Measurements from ENCODE around the gene LAMA2.

Gene LAMA2

DNA sequence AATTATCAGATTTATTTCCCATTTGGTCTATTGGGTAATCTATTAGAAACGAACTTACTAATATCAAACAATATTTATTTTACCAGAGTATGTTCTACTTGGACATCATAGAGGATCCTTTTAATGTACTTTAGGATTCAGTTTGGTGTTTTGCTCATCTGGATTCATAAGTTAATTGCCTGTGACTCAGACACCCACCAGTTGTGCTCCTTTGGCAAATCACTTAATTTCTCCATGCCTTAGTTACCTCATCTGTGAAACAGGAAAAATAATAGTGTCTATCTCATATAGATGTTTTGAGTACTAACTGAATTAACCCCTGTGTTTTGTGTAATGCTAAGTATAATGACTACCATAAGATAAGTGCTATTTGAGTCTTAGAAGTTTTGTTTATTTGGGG lies 292.1 kb downstream of the LAMA2 start:
- Histone ChIP-seq H3K27me3 (ENCODE audit: insufficient read depth, low read length, poor library complexity, severe bottlenecking) (no peaks in the 10 kb centered on the region), H3K4me1 (ENCODE audit: insufficient read depth, low read length, poor library complexity, severe bottlenecking) (no peaks in the 10 kb centered on the region)

DNA sequence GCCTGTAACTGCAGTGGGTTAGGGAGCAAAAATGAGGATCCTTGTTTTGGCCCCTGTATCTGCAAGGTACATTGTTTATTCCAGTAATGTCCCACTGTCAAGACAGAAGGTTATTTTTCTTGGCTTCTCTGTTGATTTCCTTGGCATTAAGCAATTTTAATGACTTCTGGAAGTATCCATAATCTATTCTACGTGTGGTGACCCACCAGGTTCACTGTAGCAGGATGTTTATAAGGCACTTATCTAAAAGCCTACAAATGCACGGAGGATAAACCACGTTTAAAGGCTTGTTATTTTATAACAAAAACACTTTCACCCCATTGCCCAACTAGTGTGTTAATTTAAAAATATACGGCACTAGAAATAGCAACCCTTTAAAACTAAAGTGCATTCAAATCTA lies 294.9 kb downstream of the LAMA2 start:
- no peak for TF ChIP-seq EZH2phosphoT487 (IDR thresholded peaks at IDR 0.05; ENCODE audit: borderline replicate concordance)
- TF ChIP-seq, protein P1, sequence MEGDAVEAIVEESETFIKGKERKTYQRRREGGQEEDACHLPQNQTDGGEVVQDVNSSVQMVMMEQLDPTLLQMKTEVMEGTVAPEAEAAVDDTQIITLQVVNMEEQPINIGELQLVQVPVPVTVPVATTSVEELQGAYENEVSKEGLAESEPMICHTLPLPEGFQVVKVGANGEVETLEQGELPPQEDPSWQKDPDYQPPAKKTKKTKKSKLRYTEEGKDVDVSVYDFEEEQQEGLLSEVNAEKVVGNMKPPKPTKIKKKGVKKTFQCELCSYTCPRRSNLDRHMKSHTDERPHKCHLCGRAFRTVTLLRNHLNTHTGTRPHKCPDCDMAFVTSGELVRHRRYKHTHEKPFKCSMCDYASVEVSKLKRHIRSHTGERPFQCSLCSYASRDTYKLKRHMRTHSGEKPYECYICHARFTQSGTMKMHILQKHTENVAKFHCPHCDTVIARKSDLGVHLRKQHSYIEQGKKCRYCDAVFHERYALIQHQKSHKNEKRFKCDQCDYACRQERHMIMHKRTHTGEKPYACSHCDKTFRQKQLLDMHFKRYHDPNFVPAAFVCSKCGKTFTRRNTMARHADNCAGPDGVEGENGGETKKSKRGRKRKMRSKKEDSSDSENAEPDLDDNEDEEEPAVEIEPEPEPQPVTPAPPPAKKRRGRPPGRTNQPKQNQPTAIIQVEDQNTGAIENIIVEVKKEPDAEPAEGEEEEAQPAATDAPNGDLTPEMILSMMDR (conservative IDR thresholded peaks at IDR 0.05; ENCODE audit: low read length): no peak
- Histone ChIP-seq H3K79me2 (ENCODE audit: insufficient read depth, low read length) (no peaks in the 10 kb centered on the region), H3K4me2 (ENCODE audit: low read depth, low read length, poor library complexity, severe bottlenecking) (no peak overlapping the region), H3K9me2 (replicated peaks; ENCODE audit: low read depth, low read length) (no peaks in the 10 kb centered on the region), H3K4me3 (ENCODE audit: low read length, poor library complexity, severe bottlenecking) (no peak overlapping the region), H2AFZ (ENCODE audit: low read length) (no peak overlapping the region), H4K20me1 (ENCODE audit: insufficient read depth, low read length, poor library complexity, severe bottlenecking) (no peaks in the 10 kb centered on the region), H3K9ac (ENCODE audit: low read depth, low read length, poor library complexity, severe bottlenecking) (no peak overlapping the region), H3K4me1 (ENCODE audit: insufficient read depth, low read length, poor library complexity, severe bottlenecking) (no peaks in the 10 kb centered on the region), H3K27me3 (ENCODE audit: insufficient read depth, low read length, poor library complexity, severe bottlenecking) (no peaks in the 10 kb centered on the region), H3K36me3 (ENCODE audit: insufficient read depth, low read length) (no peaks in the 10 kb centered on the region), H3K9me3 (ENCODE audit: insufficient read depth, low read depth, low read length) (no peaks in the 10 kb centered on the region), H3F3A (ENCODE audit: low read depth) (no peaks in the 10 kb centered on the region)

More for the DNA sequence above, 292.1 kb downstream of the LAMA2 start:
- H2AFZ ChIP-seq (ENCODE audit: low read length): no peak overlapping the region
- no peaks in the 10 kb centered on the region for H3K9me3 ChIP-seq (ENCODE audit: insufficient read depth, low read depth, low read length)
- TF ChIP-seq EZH2phosphoT487 (IDR thresholded peaks at IDR 0.05; ENCODE audit: borderline replicate concordance): no peak
- TF ChIP-seq, protein P1 (conservative IDR thresholded peaks at IDR 0.05; ENCODE audit: low read length): no peak
- H4K20me1 ChIP-seq (ENCODE audit: insufficient read depth, low read length, poor library complexity, severe bottlenecking): no peaks in the 10 kb centered on the region
- H3F3A ChIP-seq (ENCODE audit: low read depth): no peaks in the 10 kb centered on the region
- no peaks in the 10 kb centered on the region for H3K79me2 ChIP-seq (ENCODE audit: insufficient read depth, low read length)
- no peak overlapping the region for H3K9ac ChIP-seq (ENCODE audit: low read depth, low read length, poor library complexity, severe bottlenecking)
- H3K4me2 ChIP-seq (ENCODE audit: low read depth, low read length, poor library complexity, severe bottlenecking): no peak overlapping the region
- H3K36me3 ChIP-seq (ENCODE audit: insufficient read depth, low read length): no peaks in the 10 kb centered on the region
- no peak overlapping the region for H3K4me3 ChIP-seq (ENCODE audit: low read length, poor library complexity, severe bottlenecking)
- H3K9me2 ChIP-seq (replicated peaks; ENCODE audit: low read depth, low read length): no peaks in the 10 kb centered on the region

DNA sequence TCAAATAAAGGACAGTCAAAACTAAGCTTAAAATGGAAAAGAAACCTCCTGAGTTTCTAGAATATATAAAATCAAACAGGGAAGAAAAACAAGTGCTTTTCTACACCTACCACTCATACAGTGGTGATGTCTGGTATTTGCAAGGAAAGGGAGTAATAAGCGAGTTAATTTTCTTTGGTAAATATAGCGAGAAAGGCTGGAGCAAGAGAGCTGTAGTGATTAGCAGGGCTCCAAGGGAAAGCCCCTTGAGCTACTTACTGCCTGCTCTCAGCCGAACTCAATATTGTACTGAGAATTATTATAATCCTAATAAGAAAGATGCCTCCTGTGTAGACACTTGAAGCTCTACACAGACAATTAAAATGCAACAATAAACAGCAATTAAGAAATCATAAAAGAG lies 296.3 kb downstream of the LAMA2 start:
- H3K79me2 ChIP-seq (ENCODE audit: insufficient read depth, low read length): no peaks in the 10 kb centered on the region
- H3K9me2 ChIP-seq (replicated peaks; ENCODE audit: low read depth, low read length): no peaks in the 10 kb centered on the region
- no peak overlapping the region for H3K9ac ChIP-seq (ENCODE audit: low read depth, low read length, poor library complexity, severe bottlenecking)
- H3K36me3 ChIP-seq (ENCODE audit: insufficient read depth, low read length): no peaks in the 10 kb centered on the region
- no peaks in the 10 kb centered on the region for H4K20me1 ChIP-seq (ENCODE audit: insufficient read depth, low read length, poor library complexity, severe bottlenecking)
- H3F3A ChIP-seq (ENCODE audit: low read depth): no peaks in the 10 kb centered on the region
- TF ChIP-seq, protein P1 (conservative IDR thresholded peaks at IDR 0.05; ENCODE audit: low read length): no peak
- no peak for TF ChIP-seq EZH2phosphoT487 (IDR thresholded peaks at IDR 0.05; ENCODE audit: borderline replicate concordance)
- no peaks in the 10 kb centered on the region for H3K27me3 ChIP-seq (ENCODE audit: insufficient read depth, low read length, poor library complexity, severe bottlenecking)
- H3K4me1 ChIP-seq (ENCODE audit: insufficient read depth, low read length, poor library complexity, severe bottlenecking): no peaks in the 10 kb centered on the region
- H3K4me3 ChIP-seq (ENCODE audit: low read length, poor library complexity, severe bottlenecking): no peak overlapping the region
- no peak overlapping the region for H3K4me2 ChIP-seq (ENCODE audit: low read depth, low read length, poor library complexity, severe bottlenecking)
- no peaks in the 10 kb centered on the region for H3K9me3 ChIP-seq (ENCODE audit: insufficient read depth, low read depth, low read length)
- no peak overlapping the region for H2AFZ ChIP-seq (ENCODE audit: low read length)
